Putamen (tissue), 1 donor: Measurements from ENCODE around the gene ZMYM5.
"Not testable (repeated sequence)": the region's sequence is repeated elsewhere in the genome, so short reads cannot be mapped to it uniquely, and the experiment has no call there.

ENCODE experiments used
- DNase-seq: peaks from one replicate; pipeline ENCODE4 v3.0.0-alpha.2; 2016; ENCODE audit warnings: low spot score

Gene ZMYM5

GRCh38 chr13:19863323-19864023, at the start of gene ZMYM5:
Gene ZMYM5, minus strand, starts transcription at chr13:19863649. Its CDS starts 11,469 bp downstream, at chr13:19852180.
- peak; percentile 99 for DNase-seq

GRCh38 chr13:19910336-19911072, 47.1 kb upstream of the ZMYM5 start:
- DNase-seq: no peak

DNA sequence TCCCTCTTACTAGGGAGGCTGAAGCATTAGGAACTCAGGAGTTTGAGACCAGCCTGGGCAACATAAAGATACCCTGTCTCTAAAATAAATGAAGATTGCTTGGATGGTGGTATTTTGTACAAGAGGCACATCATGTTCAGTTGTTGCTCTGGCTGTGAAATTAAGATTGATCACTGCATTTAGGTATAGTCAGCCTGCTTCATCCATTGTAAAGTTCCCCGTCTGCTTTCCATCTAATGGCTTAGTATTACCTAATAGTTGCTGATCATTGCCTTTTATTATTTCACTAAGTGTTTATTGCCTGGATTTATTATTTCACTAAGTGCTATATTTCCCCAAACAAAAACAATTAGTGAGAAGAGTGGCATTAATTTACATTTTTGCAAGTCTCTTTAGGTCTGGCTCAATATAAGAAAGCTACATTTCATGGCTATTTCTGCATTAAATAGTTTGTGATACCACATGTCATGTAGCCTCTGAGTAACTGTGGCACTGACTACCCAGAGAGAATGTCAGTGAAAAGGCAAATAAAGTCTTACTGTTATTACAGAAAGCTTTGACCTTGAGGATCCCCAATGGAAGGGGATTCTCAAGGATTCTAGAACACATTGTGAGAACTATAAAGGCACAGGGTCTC, 45.0 kb upstream of the ZMYM5 start:
- DNase-seq: no peak

- not testable (repeated sequence) for DNase-seq
Measured at GRCh38 chr13:19905487-19906195, 42.2 kb upstream of the ZMYM5 start.

- DNase-seq: no peak
Measured at GRCh38 chr13:19890030-19890429, 26.6 kb upstream of the ZMYM5 start.

DNA sequence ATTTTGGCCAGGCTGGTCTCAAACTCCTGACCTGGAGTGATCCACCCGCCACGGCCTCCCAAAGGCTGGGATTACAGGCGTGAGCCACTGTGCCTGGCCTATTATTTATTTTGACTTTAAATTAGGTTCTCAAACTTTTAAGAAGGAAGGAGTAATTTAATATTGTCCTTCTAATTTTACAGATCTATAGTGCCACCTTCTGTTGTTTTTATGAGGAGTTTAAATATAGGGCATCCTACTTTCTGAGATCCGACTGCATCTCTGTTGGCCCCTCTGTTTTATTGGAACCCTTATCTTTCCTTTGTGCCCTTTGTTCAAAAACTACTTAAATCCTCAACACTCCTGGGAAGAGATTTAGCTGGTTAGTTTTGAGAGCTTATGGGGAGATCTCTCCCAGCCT, 25.4 kb upstream of the ZMYM5 start:
- no peak for DNase-seq

GRCh38 chr13:19882231-19882630, 18.8 kb upstream of the ZMYM5 start:
- no peak for DNase-seq

GRCh38 chr13:19881641-19882040, 18.2 kb upstream of the ZMYM5 start:
- DNase-seq: no peak

DNA sequence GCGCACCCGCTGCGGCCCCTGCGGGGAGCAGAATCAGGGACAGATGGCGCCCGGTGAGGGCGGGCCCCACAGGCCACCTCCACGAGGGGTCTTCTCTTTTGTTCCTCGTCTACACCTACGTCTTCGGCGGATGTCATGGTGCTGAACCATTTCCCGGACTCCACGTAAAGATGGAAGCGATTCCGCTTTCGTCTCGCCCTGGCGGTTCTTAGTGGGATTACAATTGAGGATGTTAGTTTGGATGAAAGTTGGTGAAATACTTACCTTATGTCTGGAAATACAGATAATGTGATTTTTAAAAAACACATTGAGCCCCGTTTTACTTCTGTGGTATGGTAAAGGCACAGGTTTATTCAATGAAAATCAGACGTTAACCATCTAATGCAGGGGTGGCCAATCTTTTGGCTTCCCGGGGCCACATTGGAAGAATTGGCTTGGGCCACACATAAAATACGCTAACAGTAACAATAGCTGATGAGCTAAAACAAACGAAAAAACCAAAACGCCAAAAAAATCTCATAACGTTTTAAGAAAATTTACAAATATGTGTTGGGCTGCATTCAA, 1.4 kb upstream of the ZMYM5 start:
- DNase-seq: peak; percentile 71

- peak; percentile 49 for DNase-seq
Measured at GRCh38 chr13:19864024-19864745, 736 bp upstream of the ZMYM5 start.

DNA sequence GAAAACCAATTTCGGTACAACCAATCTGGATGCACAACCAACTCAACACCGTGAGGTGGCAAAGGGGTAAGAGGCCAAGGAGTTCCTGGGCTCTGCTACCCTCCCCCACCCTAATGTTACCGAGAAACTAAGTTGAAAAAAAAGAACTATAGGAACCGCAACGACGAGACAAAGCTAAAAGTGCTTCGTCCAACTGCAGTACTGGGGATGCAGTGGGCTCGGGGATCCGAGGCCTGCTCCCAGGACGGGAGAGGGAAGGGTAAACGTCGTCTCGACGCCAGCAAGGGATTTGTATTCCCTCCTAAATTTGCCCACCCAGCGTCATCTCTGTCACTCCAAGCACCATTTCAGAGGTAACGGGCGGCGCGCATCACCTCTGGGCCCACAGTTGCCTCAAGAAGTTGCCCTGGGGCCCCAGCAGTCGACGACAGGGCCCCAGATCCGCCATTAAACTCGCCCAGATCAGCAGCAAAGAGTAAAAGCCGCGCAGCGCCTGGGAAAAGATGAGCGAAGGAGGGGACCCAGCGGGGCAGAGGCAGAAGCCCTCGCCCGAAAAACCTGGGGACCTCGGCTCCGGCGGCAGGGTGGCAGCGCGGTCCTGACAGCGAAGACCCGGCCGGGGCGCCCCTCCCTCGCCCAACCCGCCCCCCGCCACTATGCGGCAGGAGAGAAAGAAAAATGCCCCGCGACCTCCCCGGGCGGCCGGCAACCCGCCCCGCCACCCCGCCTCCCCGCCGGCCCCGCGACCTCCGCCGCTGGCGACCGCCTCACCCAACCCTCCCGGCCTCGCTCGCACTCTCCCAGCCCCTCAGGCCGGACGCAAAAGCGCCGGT, 752 bp downstream of the ZMYM5 start:
- peak; percentile 31 for DNase-seq

- no peak for DNase-seq
Measured at GRCh38 chr13:19861762-19862161, 1.7 kb downstream of the ZMYM5 start.

- DNase-seq: no peak
Measured at GRCh38 chr13:19860884-19861655, 2.4 kb downstream of the ZMYM5 start.

DNA sequence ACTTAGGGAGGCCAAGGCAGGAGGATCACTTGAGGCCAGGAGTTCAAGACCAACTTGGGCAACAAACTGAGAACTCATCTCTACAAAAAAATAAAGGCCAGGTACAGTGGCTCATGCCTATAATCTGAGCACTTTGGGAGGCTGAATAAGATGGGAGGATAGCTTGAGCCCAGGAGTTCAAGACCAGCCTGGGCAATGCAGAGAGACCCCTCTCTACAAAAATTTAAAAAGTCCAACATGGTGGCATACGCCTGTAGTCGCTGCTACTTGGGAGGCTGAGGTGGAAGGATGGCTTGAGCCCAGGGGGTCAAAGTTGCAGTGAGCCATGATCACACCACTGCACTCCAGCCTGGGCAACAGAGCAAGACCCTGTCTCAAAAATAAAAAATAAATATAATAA, 5.8 kb downstream of the ZMYM5 start:
- DNase-seq: not testable (repeated sequence)

- no peak for DNase-seq
Measured at GRCh38 chr13:19852766-19853165, 10.7 kb downstream of the ZMYM5 start.

DNA sequence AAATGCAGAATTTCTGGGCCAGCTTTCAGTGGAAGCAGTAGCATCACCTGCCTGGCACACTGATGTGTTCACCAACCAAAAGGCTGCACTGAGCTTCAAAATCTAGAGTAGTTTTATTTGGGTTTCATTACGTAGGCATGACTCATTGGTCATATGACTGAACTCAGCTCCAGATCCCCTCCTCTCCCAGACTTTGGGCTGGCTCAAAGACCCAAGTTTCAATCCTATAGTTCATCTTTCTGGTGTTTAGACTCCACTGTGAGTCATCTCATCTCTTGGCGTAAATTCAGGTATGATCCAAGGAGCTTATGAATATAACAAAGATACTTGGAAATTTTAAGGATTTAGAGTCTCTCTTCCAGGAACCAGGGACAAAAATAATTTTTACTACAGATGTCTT, 17.7 kb downstream of the ZMYM5 start:
- peak; percentile 13 for DNase-seq

- no peak for DNase-seq
Measured at GRCh38 chr13:19838865-19839275, 24.6 kb downstream of the ZMYM5 start.

DNA sequence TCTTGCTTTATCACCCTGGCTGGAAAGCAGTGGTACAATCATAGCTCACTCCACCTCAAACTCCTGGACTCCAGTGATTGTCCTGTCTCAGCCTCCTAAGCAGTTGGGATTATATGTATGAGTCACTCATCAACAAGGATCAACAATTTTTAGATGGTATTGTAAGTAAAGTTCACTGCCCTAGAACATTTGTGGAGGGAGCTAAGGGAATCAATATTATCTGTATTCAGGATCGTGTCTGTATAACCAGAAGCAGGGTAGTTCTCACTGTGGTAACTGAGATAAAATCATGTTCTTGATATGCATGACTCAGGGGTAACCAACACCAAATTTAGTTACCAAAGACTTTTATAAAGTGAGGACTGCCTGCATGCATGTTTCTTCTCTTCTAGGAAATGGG, 27.0 kb downstream of the ZMYM5 start:
- DNase-seq: no peak

DNA sequence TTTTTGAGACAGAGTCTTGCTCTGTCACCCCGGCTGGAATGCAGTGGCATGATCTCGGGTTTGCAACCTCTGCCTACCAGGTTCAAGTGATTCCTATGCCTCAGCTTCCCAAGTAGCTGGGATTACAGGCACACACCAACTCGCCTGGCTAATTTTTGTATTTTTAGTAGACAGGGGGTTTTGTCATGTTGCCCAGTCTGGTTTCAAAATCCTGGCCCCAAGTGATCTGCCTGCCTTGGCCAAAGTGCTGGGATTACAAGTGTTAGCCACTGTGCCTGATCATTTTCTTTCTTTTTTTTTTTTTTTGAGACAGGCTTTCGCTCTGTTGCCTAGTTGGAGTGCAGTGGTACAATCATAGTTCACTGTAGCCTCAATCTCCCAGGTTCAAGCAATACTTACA, 28.7 kb downstream of the ZMYM5 start:
- no peak for DNase-seq

DNA sequence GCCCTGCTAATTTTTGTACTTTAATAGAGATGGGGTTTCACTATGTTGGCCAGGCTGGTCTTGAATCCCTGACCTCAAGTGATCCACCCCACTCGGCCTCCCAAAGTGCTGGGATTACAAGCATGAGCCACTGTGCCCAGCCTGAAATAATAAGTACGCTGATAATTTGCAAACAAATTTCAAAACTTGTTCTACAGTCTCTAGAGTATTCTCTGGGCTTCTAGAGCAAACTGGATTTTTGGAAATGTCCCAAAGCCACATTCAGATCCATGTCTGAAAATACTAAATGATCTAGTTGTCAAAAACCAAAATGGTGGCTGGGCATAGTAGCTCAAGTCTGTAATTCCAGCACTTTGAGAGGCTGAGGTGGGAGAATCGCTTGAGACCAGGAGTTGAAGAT, 40.8 kb downstream of the ZMYM5 start:
- DNase-seq: no peak
